Activated CD8-positive, alpha-beta memory T cell treated with anti-CD3 and anti-CD28 coated beads, Interleukin-2, amount 50 U/mL, for 24 hours (primary cell): ENCODE measurements around the gene C9.
"Not testable (repeated sequence)": the region's sequence is repeated elsewhere in the genome, so short reads cannot be mapped to it uniquely, and the experiment has no call there.

Source experiments
- DNase-seq: peaks from one replicate; pipeline ENCODE4 v3.0.0-alpha.2; 2020; ENCODE audit errors: extremely low read depth

Gene C9

DNA sequence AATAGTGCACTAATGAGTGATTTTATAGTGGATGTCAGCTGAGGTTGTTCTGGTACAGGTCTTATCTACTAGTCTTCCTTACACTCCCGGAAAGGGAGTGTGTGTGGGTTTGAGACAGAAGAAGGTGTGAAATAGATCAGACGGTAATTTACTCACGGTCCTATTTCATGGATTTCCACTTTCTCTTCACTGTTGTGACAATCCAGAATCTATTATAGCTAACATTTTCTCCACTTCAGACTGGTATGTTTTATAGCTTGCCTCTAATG lies 7.0 kb upstream of the C9 start:
- DNase-seq = no peak

DNA sequence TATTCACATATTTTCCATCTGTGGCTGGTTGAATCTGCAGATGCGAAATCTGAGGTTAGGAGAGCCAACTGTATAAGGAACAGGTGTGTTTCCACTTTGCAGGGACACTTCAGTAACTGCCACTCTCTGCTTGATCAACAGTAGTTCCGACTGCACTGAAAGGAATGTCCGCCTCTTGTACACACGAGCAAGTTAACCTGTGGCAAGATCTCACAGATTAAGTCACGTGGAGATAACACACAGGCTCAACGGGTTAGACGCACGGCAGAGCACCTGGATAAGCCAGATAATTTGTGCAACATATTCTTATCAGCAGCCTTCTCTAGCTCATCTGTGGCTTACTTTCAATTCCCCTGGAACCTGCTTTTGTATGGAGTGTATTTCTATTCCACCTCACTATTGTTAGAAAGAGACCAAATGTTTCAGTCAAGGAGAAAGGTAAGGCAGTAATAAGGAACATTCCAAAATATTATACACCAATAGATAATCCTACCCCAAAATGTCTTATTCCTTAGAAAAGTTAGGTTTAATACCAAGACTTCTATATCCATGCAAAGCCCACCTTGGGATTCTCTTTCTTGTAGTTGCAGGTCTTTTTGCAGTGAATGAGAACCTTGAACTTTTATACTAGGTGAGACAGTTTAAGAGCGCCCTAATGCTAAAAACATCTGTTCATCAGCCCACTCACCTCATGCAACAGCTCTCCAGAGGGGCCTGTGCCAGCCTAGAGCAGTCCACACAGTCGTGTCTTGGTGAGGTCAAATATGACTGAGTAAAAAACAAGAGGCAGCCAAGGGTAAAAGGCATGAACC lies 6.5 kb upstream of the C9 start:
- DNase-seq = no peak

DNA sequence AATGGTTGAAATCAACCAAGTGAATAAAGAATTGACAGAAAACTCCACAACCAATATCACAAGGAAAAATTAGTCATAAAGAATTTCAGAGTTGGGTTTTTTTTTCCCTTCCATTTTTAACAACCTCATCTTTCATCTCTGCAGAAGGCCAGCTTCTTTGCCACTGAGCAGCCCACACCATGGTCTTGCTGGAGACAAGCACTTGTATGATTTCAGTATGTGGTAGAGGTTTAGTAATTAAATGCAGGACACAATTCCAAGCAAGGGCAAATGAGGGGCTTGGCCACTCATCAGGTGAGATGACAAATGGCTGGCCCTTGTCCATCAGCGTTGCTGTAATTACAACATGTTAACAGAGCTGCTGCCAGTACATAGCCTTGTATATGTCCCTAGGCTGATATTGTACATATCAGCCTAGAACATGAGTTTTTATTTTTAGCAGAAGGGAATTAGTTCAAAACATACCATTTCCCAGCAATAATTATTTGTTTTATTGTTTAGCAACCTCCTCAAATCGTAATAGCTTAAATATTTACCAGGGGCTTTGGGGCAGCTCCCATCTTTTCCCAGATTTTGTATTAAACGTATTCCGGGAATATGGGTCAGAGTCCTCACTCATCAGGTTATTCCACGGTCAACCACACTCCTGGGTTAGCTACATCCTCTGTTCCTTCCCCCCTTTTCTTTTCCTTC lies 5.0 kb upstream of the C9 start:
- DNase-seq = no peak

DNA sequence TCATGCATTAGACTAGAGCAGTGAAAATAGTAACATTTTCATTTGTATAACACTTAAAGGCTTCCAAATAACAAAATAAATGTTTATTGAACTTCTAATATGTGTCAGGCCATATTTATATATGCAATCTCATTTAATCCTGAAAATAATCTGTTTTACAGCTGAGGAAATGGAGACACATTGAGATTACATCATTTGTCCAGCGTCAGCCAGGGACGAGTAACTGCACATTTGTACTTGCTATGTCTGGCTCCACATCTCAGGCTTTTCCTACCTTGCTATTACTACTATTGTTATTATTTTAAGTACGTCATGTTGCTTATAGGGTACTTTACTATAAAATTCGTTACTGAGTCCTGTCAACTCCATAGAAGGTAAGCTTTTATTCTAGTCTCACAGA lies 3.8 kb upstream of the C9 start:
- DNase-seq = no peak

DNA sequence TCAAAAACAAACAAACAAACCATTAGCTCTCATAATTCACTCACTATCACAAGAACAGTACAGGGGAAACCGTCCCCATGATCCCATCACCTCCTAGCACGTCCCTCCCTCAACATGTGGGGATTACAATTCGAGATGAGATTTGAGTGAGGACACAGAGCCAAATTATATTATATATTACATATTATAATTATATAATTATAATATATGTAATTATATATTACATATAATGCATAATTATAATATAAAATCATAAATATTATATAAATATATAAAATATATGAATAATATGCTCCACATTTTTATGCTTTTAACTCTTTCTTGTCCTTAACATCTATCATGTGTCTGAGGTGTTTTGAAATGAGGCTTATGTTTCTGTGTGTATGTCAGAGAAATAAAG lies 3.4 kb upstream of the C9 start:
- no peak for DNase-seq

DNA sequence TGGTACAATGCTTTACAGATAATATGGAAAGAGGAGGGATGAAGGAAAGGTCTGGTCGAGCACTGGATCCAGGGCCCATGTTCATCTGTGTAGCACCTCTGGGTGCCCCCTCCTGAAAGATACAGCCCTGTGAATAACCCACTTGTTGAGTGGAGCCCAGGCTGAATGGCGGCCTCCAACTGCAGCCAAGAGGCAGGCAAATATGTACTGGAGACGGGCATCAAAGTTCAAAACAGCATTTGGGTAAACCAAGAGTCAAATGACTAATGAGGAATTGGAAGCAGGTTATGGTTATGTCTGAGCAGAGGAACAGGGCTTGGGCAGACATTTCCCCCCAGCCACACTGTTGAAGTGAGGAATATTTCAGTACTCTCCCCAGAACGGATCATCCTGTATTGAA lies 1.1 kb downstream of the C9 start:
- no peak for DNase-seq

DNA sequence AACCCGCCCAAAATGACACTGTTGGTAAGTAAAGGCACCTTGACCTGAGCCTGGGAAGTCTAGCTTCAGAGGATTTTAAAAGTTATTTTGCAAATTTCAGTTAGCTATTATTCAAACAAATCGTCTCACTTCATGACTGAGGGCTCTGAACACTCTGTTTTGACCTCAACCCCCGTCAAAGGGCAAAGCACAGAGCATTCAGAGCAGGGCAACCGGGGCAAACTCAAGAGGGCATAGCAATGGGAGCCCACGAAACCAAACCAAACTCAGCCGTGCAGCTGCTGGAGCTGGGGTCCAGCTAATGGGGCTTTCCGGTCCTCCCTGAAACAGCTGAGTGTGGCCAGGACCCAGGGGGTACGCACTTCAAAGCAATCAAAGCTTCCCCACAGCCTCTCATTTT lies 1.6 kb downstream of the C9 start:
- no peak for DNase-seq

DNA sequence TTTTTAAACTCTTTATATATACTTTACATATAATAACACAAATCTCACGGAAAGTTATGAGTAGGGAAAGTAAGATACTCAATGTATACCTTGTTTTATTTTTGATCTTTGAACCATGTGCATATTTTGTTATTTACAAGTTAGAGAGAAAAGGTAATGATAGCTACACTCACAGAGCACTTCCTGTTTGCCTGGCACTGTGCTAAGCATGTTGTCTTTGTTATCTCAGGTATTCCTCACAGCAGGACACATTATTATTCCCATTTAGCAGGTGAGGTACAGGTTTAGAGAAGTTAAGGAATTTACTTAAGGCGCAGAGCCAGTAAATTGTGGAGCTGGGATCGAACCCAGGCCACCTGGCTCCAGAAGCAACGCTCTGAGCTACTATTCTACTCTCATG lies 3.0 kb downstream of the C9 start:
- DNase-seq = no peak

DNA sequence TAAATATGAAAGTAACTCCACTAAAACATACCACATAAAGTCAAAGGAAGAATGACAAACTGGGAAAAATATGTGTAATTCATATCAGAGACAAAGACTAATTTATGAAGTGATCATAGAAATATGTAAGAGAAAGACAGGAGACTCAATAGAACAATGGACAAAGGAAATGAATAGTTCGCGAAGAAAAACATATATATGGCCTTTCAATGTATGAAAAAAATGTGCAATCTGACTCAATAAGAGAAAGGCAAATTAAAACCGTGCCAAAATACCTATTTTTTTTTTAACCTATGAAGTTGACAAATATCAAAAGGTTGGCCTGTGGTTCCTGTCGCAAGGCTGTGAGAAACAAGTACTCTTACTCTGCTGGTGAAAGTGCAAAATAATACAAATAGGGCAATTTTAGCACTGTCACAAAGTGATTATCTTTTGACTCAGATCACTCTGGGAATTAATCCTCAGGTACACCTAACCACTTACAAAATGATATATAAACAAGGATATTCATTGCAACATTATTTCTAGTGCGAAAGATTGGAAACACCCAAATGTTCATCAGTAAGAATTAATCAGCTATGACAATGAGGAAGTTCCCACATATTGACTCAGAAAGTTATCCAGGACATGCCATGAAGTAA lies 3.7 kb downstream of the C9 start:
- no peak for DNase-seq

DNA sequence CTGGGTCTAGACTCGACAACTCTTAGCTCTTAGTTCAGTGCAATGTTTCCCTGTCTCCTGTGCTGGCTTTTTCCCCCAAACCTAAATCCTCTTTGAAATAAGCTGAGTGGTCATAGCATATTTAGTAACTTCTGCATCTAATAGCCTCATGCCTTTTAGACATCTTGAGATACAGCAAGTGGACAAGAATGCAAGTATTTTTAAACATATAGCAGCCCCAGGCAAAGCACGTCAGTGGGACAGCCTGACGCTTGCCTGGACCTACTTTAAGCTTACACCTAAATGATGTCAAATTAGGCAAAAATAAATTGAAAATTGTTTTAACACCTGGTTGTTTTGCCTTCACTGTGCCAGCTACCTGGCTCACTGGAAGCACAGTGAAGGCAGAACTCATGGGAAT lies 8.0 kb downstream of the C9 start:
- no peak for DNase-seq

DNA sequence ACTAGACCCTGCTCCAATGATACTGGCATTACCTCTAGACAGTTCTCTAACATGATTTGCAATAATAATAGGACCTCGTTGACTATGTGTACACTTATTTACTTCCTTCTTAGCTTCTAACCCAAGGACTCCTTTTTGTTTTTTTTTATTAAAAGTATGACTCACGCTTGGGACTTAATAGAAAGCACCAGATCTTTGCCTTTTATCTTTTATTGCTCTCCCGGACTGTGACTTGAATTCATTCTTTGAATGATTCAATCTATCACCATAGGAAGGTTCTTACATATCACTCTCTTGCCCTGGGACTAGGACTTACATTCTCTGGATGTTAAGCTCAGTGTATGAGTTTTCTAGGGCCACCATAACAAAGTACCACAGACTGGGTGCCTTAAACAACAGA lies 9.0 kb downstream of the C9 start:
- no peak for DNase-seq

DNA sequence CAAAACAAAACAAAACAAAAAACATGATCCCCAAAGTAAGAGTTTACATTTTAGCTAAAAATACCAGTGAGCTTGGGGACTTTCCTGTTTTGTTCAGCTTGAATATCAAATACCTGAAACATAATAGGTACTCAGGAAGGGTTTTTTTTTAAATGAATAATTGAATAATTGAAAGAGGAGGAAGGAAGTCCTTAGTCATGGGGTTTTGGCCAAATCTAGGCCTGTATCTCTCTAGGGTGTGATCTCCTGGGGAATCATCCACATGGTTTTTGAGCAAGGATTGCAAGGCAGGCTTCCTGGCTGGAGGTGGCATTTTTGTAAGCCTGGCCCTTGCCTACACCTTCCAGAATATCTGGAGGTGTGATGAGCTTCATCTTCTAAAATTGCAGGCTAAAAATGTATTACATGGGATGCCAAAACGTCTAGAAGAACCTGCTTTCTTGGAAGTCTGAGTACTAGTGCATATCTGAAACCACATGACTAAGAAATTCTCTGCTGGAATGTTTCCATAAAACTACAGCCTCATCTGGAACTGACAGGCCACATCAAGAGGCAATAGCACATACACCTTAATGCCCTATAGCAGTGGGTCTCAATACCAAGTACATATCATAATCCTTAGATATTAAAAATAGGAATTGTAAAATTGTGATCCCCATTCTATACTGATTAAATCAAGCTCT lies 10.4 kb downstream of the C9 start:
- no peak for DNase-seq

DNA sequence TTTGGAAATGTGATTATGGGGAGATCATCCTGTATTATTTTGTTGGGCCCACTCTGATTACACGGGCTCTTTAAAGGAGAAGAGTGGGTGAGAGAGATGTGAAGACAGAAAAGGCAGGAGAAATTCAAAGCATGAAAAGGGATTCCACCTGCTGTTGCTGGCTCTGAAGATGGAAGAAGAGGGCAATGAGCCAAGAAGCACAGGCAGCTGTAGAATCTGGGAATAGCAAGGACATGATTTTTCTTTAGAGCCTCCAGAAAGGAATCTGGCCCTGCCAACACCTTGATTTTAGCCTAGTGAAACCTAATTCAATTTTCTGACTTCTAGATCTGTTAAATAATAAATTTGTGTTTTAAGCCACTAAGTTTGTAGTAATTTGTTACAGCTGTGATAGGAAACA lies 11.3 kb downstream of the C9 start:
- DNase-seq = no peak

DNA sequence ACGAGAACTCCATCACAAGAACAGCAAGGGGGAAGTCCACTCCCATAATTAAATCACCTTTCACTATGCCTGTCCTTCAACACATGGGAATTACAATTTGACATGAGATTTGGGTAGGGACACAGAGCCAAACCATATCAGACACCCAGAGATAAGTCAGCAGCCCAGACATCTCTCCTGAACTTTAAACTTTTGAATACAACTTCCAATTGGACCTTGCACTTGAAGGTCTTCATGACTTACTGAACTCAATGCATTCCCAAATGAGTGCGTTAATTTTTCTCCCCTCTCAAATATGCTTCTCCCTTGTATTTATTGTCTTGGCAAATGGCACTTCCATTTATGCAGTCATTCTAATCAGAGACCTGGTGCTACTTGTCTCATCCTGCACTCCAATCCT lies 12.1 kb downstream of the C9 start:
- DNase-seq = no peak

DNA sequence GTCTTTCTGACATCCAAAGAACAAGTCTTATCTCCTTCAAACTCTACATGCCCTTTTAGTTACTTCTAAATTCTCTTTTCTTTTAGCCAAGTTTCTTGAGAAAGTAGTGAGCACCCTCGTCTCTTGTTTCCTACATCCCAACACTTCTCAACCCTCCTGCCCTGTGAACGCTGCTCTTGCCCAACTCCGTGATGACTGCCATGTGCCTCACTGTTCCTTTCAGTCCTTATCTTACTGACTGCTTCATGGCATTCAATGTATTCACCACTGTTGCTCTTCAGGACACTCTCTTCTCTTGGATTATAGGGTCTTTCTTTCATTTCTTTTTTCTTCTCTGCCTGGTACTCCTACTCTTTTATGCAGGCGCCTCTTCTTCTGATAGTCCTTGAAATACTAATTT lies 14.8 kb downstream of the C9 start:
- DNase-seq = no peak

DNA sequence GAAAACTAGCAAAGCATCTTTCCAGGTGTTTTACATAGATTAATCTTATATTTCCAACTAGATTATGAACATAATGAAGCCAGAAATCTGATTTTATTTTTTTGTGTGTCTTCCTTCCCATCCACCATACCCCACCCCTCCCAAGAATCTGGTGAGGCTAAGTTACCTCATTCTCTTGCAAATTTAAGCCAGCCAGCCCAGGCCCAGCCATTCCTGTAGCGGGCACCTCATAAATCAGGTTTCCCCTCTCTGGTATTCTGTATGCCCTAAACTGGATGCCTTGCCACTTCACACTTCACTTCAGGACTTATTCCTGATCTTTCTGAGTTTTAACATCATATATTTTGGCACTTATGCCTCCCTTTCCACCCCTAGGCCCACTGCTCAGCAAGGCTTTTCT lies 21.8 kb downstream of the C9 start:
- DNase-seq = no peak

DNA sequence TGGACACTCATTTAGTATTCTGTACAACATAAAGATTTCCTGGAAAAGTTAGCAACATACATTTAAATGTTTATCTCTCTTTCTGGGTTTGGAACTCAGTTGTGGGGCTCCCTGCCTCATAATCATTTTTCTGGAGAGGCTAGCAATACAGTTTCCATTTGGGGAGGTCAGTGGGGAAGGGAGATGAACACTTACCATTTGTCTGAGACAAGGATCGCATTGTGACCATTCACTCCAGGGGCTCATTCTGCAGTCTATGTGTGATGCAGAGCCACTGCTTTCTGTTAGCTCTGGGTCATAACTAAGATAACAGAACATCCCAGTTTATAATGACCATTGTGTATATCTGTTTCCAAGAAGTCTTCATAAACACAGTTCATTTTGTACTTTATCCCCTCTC lies 22.4 kb downstream of the C9 start:
- no peak for DNase-seq

DNA sequence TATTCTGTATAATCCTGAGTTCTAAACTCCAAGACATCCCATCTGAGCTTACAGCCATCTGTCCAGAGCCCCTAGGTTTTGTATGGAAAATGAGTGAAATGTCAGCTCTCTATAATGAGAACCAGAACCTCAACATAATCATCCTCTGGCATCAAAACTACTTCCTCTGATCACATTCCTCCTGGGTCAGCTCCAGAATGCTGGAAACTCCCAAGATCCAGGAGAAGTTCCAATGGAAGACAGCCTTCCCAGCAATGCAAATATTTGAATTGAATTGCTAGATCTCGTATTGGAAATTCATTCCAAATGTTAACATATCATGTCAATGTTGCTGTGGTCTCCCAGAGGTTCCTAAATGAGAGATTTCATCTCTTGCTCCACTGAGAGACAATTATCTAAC lies 23.8 kb downstream of the C9 start:
- DNase-seq = no peak

DNA sequence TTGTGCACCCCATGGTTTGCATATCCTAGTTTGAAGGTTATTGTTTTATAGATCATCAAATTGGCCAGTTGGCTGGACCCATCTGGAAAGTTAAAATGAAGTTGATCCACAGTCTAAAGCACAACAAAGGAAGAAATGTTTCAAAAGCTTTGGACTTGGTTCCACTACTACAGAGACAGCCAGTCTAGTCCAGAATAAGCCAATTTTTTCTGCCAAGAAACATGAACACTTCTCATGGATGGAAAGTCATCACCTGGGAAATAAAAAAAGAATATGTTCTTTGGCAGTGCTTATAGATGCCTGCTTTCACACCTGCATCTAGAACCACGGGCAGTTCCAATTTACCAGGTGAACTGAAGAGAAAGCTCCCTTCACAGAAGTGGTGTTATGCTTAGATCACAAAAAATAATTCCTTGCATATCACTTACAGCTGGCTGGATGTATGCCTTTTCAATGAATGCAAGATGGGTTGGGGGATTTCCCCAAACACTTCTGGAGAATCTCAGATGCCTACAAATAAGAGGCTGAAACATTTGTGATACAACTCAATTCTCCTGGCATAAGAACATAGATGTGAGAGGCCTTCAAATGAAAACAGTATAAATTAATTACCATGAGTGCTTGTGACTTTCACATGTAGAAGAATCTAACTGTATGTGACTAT lies 26.9 kb downstream of the C9 start:
- no peak for DNase-seq

DNA sequence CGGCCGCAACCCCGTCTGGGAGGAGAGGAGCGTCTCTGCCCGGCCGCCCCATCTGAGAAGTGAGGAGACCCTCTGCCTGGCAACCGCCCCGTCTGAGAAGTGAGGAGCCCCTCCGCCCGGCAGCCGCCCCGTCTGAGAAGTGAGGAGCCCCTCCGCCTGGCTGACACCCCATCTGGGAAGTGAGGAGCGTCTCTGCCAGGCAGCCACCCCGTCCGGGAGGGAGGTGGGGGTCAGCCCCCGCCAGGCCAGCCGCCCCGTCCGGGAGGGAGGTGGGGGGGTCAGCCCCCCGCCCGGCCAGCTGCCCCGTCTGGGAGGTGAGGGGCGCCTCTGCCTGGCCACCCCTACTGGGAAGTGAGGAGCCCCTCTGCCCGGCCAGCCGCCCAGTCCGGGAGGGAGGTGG lies 30.0 kb downstream of the C9 start:
- not testable (repeated sequence) for DNase-seq

DNA sequence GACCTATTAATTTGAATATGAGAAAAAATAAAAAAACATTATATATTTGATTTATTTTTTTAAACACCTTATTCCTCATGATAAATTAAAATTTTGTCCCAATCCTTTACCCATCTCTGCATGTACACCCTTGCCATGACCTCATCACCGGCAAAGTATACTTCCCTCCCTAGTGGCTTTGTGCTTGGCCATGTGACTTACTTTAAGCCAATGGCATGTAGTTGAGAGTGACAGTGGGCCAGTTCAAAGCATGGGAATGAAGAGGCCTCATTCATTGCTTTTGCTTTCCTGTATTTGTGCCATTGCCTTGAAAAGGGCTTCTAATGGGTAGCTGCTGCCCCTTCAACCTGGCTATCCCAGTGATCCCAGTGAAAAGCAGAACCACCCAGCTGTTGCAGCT lies 31.2 kb downstream of the C9 start:
- no peak for DNase-seq

DNA sequence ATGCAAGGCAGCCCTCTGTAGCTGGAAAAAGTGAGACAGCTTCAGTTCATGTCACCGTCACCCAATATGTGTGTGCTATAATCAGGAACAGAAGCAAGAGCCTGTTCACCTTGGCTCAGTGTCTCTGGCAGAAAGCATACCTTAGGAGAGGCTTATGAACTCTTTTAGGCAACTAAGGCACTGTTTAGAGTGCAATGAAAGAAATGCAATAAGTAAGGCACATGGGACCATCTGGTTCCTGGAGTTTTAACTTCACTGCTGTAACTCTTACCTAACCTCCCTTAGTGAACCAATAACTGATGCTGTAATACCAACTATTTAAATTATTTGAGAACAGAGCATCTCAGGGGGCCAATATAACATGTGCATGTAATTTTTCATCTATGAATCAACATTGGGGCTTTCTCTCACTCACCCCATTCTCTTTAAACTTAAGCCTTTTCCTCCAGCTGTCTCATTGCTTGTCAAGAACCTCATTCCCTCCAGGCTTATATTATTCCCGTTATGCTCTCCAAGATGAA lies 32.4 kb downstream of the C9 start:
- no peak for DNase-seq
